Right ventricle myocardium inferior (tissue), 1 donor: Measurements from ENCODE around the gene MAP3K14. TPM values are rescaled to one million over a fixed set of nuclear protein-coding genes. Genes with fewer than 3 reads are reported as not detected.

Experiments used
- ATAC-seq: fragments of 200-7000 bp; cut with Tn5 transposase; one replicate; pipeline ENCODE4 v1.9.1; 2020; ENCODE audit warnings: mild to moderate bottlenecking, moderate library complexity
- DNase-seq: peaks from one replicate; pipeline ENCODE4 v3.0.0; 2021; ENCODE audit errors: missing footprints
- intact Hi-C: fragments of 100-400 bp; cut with DNase I; formaldehyde crosslinking; loops from one replicate; pipeline ENCODE4 v1.11.0; 2022
- total RNA-seq: library from RNA; stranded (reverse); fragmentation: NEBNext Ultra II Directional; extraction: Animal tissue kit (Norgen Biotek cat#: 25700); gene quantifications from one replicate; pipeline ENCODE4 v1.2.1, GENCODE V29; 2021
- donor health status: DM: no; HTN: yes; CAD: no; lungs with severe emphysema.

Gene MAP3K14
- total RNA-seq, 1 donor from 2014 or later, result 14.4 TPM

DNA sequence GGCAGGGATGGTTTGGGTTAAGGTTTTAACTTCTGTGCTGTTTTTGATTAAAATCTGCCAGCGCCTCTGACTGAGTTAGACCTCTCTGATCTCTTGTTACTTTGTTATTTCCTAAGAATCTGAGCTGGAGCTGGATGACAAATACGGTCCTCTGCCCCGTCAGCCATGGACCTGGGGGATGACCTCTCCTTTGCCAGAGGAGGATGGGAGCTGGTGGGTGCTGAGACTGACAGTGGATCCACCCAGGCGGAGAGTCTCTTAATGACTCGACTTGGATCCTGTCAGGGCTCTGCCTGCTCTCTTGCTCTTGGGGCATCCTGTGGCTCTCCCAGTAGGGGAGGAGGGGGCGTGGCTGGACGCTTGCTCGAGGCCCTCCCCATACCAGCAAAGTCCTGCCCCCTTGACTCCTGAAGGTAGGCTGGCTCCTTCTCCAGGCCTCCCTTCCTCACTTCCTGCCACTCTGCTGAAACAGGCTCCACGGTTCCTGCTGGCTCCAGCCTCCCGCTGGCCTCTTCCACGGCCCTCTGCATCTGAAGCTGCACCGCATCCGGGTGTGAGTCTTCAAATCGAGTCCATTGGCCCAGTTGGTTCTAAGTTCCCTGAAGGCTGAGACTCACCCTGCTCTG, 24.8 kb upstream of the MAP3K14 start:
- intact Hi-C loops, result no loop called here
- DNase-seq (peak; percentile 83), ATAC-seq (peak; percentile 52)

DNA sequence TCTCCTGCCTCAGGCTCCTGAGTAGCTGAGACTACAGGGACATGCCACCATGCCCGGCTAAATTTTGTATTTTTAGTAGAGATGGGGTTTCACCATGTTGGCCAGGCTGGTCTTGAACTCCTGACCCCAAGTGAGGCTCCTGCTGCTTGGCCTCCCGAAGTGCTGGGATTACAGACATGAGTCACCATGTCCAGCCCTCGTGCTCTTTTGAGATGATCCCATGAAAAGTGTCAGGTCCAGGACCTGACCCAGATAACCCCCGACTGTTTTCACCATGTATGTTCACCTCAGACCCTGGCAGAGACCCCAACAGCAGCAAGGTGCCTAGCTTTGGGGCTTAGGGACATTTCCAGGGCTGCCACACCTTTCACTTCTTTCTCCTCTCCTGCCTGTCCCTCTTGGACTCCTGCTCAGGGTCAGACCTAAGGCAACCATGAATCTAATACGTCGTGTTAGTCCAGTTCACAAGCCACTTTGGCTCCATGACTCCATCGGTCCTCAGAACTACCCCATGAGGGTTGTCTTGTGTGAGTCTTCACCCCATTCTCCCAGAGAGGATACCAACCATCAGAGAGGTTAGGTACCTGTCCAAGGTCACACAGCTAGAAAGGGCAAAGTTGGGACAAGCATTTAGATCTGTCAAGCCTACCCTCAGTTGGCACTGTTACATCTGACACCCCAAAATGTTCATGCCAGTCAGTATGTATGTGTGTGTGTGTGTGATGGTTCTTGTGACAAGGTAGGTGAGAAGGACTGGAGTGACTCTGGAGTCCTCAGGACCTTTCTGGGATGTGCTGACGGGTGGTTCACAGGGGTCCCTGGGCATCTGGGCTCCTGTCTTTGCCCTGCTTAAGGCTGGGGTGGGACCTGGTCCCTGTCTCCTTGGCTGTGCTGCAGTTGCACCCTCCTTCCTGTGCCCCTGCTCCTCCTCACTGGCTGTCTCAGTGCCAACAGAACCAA, 23.1 kb upstream of the MAP3K14 start:
- DNase-seq, result no peak
- ATAC-seq, result no peak
- intact Hi-C loops, result no loop called here

DNA sequence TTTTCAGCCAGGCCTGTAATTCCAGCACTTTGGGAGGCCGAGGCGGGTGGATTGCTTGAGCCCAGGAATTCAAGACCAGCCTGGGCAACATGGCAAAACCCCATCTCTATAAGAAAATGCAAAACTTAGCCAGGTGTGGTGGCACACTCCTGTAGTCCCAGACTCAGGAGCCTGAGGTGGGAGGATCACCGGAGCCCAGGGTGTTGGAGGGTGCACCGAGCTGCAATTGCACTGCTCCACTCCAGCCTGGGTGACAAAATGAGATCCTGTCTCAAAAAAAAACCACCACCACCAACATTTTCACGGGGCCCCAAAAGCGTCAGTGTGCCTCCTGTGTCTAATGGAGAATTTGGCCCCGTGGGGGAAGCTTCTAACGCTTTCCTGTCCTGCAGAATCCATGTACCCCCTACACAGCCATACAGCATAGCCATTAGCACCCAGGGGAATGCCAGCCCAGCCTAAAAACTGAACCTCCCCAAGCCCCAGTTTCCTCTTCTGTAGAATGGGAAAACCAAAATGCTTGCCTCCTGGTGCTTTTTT, 22.2 kb upstream of the MAP3K14 start:
- DNase-seq, result no peak
- no peak for ATAC-seq
- intact Hi-C loops, result no loop called here

DNA sequence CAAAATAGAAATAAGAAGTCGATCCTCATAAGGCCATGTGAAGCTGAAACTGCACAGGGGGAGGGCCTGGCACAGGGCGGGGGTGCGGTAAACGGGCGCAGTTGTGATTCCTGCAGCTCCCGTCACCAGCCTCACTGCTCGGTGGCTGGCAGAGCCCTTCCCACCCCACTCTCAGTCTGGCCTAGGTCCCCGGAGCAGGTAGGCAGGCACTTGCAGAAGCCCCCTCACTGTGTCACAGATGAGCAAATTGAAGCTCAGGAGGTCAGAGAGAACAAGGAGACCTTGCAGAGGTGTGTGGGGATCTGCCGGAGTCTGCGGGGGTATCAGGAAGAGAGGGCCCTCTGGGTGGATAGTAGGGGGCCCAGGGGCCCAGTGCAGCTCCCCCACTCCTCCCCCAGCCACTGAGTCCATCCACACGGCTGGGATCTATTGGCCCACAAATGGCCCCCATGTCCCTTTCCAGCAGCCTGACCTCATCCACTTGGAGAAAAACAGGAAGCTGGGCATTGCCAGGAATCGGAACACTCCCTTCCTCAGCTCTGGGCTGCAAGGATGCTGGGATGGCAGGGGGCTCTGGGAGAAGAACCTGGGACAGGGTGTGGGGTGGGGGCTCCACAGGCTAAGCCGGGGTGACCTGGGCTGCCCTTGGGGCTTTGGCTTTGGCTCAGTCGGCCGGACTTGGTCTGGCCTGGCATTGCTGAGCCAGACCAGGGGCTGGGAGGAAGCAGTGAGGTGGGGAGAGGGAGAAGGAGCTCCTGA, 21.4 kb upstream of the MAP3K14 start:
- DNase-seq, result no peak
- ATAC-seq, result peak; percentile 52
- intact Hi-C loops, result no loop called here

DNA sequence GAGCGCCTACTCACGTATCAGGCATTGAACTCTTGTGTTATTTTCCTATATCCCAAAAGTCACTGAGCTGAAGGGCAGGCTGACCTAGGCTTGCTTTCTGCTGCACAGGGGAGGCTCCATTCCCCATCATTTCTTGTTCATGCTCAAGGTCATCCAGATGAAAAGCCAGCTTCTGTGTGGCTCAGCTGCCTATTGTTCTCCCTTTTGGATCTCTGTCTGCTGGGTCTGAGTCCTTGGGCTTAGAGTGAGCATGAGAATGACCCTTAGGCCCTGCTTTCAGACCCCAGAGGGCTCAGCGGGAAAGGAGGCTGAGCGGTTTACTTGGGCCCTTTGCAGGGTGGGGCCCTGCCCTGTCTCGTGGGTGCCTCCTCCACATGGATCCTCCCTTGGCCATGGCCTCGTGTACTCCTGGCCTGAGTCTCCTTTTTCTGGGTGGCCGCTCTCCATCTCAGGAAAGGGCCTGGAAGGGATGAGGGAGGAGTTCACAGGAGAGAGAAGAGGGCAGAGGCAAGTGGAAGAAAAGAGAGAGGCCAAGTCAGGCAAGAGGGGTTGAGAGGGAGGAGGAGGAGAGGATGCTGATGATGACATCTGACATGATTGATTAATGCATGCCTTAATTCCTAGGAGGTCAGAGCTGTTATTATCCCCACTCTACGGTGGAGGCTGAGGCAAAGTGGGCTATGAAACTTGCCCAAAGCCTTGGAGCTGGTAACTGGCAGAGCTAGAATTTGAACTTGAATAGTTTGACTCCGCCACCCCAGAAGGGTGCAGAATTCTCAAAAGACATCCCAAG, 19.8 kb upstream of the MAP3K14 start:
- intact Hi-C loops, result no loop called here
- no peak for DNase-seq
- no peak for ATAC-seq

DNA sequence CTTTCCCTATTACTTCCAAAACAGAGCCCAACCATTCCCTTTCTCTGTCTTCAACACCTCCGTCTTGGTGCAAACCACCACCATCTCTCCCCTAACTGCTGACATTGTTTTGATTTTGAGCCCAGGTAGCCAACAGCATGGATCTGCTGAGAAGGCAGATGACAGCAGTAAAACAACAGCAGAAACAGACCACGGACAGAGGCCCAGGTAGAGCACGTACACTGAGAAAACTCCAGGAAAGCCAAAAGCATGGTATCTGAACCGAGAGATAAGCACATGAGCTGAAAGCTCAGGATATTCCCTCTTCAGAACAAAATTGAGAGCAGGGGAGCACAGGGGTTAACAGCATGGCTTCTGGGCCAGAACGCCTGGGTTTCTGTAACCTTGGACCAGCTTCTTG, 18.9 kb upstream of the MAP3K14 start:
- ATAC-seq, result no peak
- DNase-seq, result no peak
- intact Hi-C loops, result no loop called here

DNA sequence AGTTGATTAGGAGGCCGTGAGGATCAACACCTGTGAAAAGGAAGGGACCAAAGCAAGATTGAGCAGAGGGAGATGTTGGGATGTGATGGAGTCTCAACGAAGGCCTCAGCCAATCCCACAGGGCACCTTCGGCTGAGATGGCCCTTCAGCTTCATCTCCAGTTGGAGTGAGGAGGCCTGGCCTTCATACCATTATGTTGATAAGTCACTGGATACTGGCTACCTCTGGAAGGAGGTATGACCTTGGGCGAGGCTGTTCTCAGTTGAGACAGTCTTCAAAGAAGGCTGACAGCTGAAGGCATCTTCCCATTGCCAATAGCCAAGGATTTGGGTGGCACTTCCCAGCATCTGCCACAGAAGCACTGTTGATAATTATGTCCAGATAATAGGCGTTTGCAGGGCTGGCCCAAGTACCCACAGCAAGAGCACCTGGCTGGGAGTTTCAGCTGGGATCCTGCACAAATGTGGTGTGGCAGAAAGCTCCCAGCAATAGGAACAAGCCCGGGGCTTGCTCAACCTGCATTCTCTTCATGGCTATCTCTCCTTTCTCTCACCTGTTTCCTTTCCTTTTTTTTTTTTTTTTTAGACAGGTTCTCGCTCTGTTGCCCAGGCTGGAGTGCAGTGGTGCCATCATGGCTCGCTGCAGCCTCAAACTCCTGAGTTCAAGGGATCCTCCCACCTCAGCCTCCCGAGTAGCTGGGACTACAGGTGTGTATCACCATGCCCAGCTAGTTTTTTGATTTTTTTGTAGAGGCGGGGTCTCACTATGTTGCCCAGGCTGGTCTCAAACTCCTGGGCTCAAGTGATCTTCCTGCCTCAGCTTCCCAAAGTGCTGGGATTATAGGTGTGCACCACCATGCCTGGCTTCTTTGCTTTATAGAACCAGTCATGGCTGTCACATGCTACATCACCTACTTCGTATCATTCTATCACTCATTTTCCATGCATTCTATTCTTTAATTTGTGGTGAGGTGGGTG, 18.2 kb upstream of the MAP3K14 start:
- ATAC-seq (no peak), DNase-seq (no peak)
- intact Hi-C loops, result no loop called here

DNA sequence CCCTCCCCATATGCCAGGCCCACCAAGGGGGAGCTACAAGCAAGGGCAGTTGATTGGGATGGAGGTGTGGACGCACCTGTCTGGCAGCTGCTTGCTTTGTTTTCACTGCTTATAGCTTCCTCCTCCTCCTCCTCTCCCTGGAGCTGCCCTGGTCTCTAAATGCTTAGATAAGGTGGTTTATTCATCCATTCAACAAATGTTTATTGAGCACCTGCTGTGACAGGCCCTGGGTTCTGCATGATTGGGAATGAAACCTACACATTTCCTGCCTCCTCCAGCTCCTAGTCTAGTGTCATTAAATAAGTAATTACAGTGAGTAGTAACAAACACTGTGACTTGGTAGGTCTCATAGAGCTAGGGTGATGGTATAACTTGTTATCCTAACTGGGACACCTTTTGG, 17.4 kb upstream of the MAP3K14 start:
- intact Hi-C loops, result no loop called here

DNA sequence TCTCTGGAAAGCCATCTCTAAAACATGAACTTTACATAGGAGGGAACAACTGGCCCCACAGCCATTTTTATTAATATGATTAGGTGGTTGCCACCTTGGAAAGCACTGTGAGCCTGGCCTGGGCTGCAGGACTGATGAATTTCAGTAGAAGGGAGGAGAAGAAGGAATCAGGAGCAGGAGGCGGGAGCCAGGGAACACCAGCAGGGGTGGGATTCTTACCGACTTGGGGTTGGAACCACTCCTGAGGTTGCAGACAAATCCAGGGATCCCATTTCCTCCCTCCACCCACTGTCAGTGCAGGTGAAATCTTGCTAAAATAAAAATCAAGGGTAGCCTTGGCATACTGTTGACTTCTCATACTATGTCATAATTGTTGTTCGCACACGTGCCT, 16.9 kb upstream of the MAP3K14 start:
- intact Hi-C loops, result no loop called here
- DNase-seq (no peak), ATAC-seq (no peak)

More for the DNA sequence above, 17.4 kb upstream of the MAP3K14 start:
- DNase-seq (no peak), ATAC-seq (no peak)

DNA sequence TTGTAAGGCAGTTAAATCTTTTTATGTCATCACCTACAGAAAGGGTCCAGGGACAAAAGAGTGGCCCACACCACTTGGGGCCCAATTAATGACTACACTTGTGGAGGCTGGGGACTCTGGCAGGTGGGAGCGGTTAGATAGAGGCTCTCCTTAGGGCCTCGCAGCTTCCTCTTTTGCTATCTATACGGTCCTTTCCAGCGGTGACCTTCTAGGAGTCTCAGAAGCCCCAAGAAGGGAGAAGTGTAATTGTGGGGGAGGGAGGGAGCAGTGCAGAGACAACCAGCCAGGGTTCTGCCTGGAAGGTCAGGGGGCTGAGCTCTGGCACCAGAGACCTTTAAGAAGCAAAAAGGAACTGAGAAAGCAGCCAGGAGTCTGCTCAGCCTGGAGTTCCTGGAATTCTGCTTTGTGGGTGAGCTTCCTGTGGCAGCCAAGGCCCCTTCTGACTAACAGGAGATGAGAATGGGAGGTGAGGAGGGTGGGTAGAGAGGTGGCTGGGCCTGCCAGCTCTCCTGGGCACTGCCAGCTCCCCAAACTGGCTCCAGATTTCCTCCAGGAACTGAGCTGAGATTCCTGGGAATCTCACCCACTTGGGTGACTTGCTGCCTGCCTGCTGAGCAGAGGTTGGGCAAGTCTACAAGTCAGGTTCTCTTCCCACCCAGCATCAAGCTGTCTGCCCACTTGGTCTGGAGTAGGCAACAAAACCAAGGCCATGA, 16.3 kb upstream of the MAP3K14 start:
- ATAC-seq, result no peak
- DNase-seq, result no peak
- intact Hi-C loops, result no loop called here

DNA sequence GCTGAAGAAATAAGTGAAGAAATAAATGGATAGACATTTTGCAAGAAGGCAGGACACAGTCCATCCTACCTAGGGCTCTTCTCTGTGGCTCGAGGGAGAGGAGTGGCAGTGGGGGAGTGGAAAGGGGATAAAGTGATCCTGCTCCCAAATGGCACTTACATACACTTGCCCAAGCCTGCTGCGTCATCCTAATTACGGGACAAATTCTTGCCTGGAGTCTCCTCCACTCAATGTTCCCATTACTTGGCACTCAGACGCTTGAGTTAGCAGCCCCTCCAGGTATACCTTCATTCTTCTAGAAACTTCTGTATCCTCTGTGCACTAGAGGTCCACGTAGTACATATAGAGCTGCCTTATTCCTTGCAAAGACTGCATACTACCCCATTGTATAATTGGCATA, 15.7 kb upstream of the MAP3K14 start:
- ATAC-seq, result no peak
- DNase-seq, result no peak
- intact Hi-C loops, result no loop called here

DNA sequence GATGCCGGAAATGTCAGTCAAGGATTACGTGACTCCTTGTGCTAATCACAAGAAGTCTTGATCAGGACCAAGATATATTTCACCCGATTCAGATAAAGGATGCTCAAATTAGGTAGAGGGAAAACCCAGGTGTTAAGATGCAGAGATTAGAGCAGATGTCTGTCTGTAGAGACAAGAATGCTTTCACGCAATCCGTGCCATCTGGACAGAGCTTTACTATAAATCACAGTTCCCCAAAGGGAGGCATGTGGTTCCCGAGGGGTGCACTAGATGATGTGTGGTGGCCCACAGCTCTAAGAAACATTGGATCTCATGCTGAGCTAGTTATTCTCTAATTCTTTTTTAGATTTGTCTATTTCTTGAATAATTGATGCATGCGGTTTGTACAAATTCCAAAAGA, 9.8 kb upstream of the MAP3K14 start:
- ATAC-seq (no peak), DNase-seq (no peak)
- intact Hi-C loops, result no loop called here

DNA sequence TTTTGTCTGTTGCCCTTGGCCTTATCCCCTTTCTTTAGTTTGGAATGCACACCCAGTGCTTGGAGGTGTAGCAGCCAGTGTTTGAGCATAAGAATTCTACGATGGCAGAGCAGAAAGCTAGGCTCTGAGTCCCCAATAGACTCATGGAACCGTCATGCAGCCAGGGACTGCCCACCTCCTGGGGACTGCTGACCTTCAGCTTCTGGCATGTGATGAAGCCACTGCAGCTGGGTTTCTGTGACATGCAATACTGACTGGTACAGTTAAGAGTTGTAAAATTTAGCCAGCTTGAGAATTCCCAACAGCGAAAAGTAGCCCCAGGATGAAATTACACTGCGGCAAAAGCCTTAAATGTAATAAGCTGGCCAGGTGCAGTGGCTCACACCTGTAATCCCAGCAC, 9.0 kb upstream of the MAP3K14 start:
- no peak for DNase-seq
- intact Hi-C loops, result no loop called here
- ATAC-seq, result no peak

DNA sequence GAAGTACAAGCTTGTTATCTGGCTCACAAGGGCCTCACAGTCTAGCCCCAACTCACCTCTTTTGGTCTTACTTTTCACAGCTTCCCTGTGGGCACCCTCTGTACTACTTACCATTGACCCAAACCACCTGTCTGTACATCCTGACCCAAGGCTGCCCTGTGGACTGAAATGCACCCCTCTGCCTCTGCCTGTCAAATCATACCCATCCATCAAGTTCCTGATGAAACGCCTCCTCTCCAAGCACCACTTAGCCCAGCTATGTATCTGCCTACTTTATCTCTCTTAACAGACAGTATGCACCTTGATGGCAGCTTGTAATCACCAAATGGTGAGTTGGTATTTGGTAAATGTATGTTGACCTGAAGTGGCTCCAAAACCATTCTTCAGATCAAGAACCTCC, 7.5 kb upstream of the MAP3K14 start:
- intact Hi-C loops, result no loop called here
- ATAC-seq (no peak), DNase-seq (no peak)

DNA sequence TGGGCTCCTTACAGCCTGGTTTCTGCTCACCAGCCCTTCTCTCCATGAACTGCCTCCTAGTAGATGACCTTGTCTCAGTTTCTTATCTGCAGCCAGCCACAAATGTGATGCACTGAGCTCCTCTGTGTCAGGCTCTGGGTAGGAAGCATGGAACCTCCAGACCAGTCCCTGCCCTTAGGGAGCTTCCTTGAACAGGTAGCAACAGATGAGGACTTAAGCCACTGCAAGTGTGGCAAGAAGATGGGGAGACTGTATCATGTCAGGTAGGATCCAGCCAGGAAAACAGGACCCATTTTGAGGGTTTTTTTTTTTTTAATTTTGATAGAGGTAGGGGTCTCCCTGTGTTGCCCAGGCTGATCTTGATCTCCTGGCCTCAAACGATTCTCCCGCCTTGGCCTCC, 5.3 kb upstream of the MAP3K14 start:
- DNase-seq (no peak), ATAC-seq (no peak)
- intact Hi-C loops, result no loop called here

DNA sequence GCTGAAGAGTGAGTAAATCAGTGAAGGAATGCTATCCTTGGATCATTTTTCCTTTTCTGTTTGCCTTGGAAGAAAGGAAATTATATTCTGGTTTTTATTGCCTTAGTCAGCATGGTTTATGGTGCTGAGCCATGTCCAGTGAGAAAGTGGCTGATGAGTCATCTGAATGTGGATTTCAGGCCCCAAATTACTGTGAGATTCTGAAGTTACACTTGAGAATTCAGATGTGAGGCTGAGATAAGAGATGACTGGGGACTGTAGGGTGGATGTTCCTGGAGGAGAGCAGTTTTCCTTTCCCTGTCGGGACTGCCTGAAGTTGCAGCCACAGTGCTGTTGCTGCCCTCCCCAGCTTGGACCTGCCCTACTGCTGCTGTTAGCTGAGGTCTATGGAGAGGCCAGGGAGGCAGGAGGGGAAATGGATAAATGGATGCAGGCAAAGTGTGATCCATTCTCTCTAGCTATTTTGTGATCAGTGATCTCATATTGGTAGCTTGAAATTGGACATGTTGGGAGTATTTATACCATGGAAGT, 4.2 kb upstream of the MAP3K14 start:
- no peak for DNase-seq
- intact Hi-C loops, result no loop called here
- ATAC-seq, result no peak
